Endothelial cell of umbilical vein (primary cell): Measurements from ENCODE around the gene EDEM1.

ENCODE experiments used
- CTCF ChIP-seq, 2 donors: IDR thresholded peaks; 1 replicate in 1 of 2; 2 replicates in 1 of 2; pipeline ENCODE4 v1.5.1; 2011; ENCODE audit warnings: low read length in 2 of 2, mild to moderate bottlenecking in 2 of 2, moderate library complexity in 2 of 2, control low read depth in 1 of 2, inconsistent platforms in 1 of 2, low read depth in 1 of 2; ENCODE audit not compliant: insufficient read depth in 1 of 2; ENCODE audit errors: extremely low read depth in 1 of 2
- EZH2 ChIP-seq: IDR thresholded peaks from 2 replicates; pipeline ENCODE4 v1.6.1; 2012; ENCODE audit warnings: borderline replicate concordance, low read depth, mild to moderate bottlenecking, moderate library complexity, low read length, inconsistent platforms; ENCODE audit not compliant: severe bottlenecking
- FOS ChIP-seq: IDR thresholded peaks from 2 replicates; pipeline ENCODE4 v1.6.1; 2011; ENCODE audit warnings: mild to moderate bottlenecking, low read length, moderate library complexity, borderline replicate concordance; ENCODE audit not compliant: insufficient read depth
- POLR2AphosphoS5 ChIP-seq: IDR thresholded peaks from 2 replicates; pipeline ENCODE4 v1.6.1; 2012; ENCODE audit warnings: low read depth, mild to moderate bottlenecking, control low read depth, low read length, moderate library complexity; ENCODE audit not compliant: insufficient read depth

GRCh38 chr3:5255404-5256344 lies 68.2 kb downstream of the EDEM1 start:
- TF ChIP-seq CTCF (IDR thresholded peaks at IDR 0.05; ENCODE audit: extremely low read depth in 1 of 2, insufficient read depth in 1 of 2, low read depth in 1 of 2, low read length in 2 of 2) (no peak), POLR2AphosphoS5 (no peak), EZH2 (no peak), FOS (no peak)
